ENCODE results near the gene AIP. TPM values are rescaled to one million over a fixed set of nuclear protein-coding genes. Genes with fewer than 3 reads are reported as not detected.

Gene AIP
- total and polyA plus RNA-seq, 9 of the 15 experiments (the other 6 are each of a cell fraction or from before 2014, with no cell fraction given): 5.2 to 92.5 (median 52.7) TPM

Small RNAs within 50 kb of the gene (microRNA-seq; reads per million reads assigned to microRNA genes)
- gene MIR6752 (ENCODE audit: borderline microRNAs expressed): not detected

Small RNAs within 50 kb of the gene (small RNA-seq; reads per million reads assigned to genes)
- gene MIR6752: not detected

Other genes with a start within 250 kb of the AIP start
Only the 7 nearest of the 24 such genes appear.
- 120 and 167 TPM in 2 replicates for gene CORO1B, start 39.5 kb upstream of the AIP start, total RNA-seq (2014; rRNA removed)
- 5.2 and 14.6 TPM in 2 replicates for gene CORO1B, start 39.5 kb upstream of the AIP start, total RNA-seq (2014; rRNA removed; fragmentation: Illumina TruSeq; extraction: Trizol)
- 73.6 and 73.9 TPM in 2 replicates for gene CORO1B, start 39.5 kb upstream of the AIP start, total RNA-seq (2015; rRNA removed; fragmentation: Illumina TruSeq; extraction: Trizol)
- 98.1 and 107 TPM in 2 replicates for gene CORO1B, start 39.5 kb upstream of the AIP start, total RNA-seq (2021)
- gene CORO1B, start 39.5 kb upstream of the AIP start, polyA plus RNA-seq (2011; rRNA removed): 45.1 and 84.3 TPM in 2 replicates
- 66.3 and 93.6 TPM in 2 replicates for gene CORO1B, start 39.5 kb upstream of the AIP start, polyA plus RNA-seq (2014; fragmentation: Illumina TruSeq; extraction: Trizol)
- 1 to 10 TPM in 1 of 2 experiments, under 1 TPM in 1; 0.23 to 1.0 TPM for gene CORO1B, start 39.5 kb upstream of the AIP start, polyA plus RNA-seq (2014; fragmentation: Nextera tagmentation; extraction: Ambion mirVana)
- 87.8 and 98.1 TPM in 2 replicates for gene CORO1B, start 39.5 kb upstream of the AIP start, polyA plus RNA-seq (2014; rRNA removed)
- gene GPR152, start 30.3 kb upstream of the AIP start, total RNA-seq (2014; rRNA removed): not detected in 2 replicates
- not detected in 2 replicates for gene GPR152, start 30.3 kb upstream of the AIP start, total RNA-seq (2014; rRNA removed; fragmentation: Illumina TruSeq; extraction: Trizol)
- gene GPR152, start 30.3 kb upstream of the AIP start, total RNA-seq (2015; rRNA removed; fragmentation: Illumina TruSeq; extraction: Trizol): not detected in 2 replicates
- gene GPR152, start 30.3 kb upstream of the AIP start, total RNA-seq (2021): not detected in 2 replicates
- gene GPR152, start 30.3 kb upstream of the AIP start, polyA plus RNA-seq (2011; rRNA removed): not detected in 2 replicates
- gene GPR152, start 30.3 kb upstream of the AIP start, polyA plus RNA-seq (2014; fragmentation: Illumina TruSeq; extraction: Trizol): not detected in 2 replicates
- gene GPR152, start 30.3 kb upstream of the AIP start, polyA plus RNA-seq (2014; fragmentation: Nextera tagmentation; extraction: Ambion mirVana): not detected
- not detected in 2 replicates for gene GPR152, start 30.3 kb upstream of the AIP start, polyA plus RNA-seq (2014; rRNA removed)
- gene CABP4, start 27.7 kb upstream of the AIP start, total RNA-seq (2014; rRNA removed): not detected in 2 replicates
- gene CABP4, start 27.7 kb upstream of the AIP start, total RNA-seq (2014; rRNA removed; fragmentation: Illumina TruSeq; extraction: Trizol): not detected in 2 replicates
- gene CABP4, start 27.7 kb upstream of the AIP start, total RNA-seq (2015; rRNA removed; fragmentation: Illumina TruSeq; extraction: Trizol): 0.11 TPM in 1 of 2 replicates, not detected in the other
- gene CABP4, start 27.7 kb upstream of the AIP start, total RNA-seq (2021): not detected in 2 replicates
- 0.08 TPM in 1 of 2 replicates, not detected in the other for gene CABP4, start 27.7 kb upstream of the AIP start, polyA plus RNA-seq (2011; rRNA removed)
- not detected in 2 replicates for gene CABP4, start 27.7 kb upstream of the AIP start, polyA plus RNA-seq (2014; fragmentation: Illumina TruSeq; extraction: Trizol)
- not detected for gene CABP4, start 27.7 kb upstream of the AIP start, polyA plus RNA-seq (2014; fragmentation: Nextera tagmentation; extraction: Ambion mirVana)
- gene CABP4, start 27.7 kb upstream of the AIP start, polyA plus RNA-seq (2014; rRNA removed): not detected in 2 replicates
- gene TMEM134, start 13.8 kb upstream of the AIP start, total RNA-seq (2014; rRNA removed): 10.7 and 23.4 TPM in 2 replicates
- 1.3 and 1.5 TPM in 2 replicates for gene TMEM134, start 13.8 kb upstream of the AIP start, total RNA-seq (2014; rRNA removed; fragmentation: Illumina TruSeq; extraction: Trizol)
- 10.3 and 10.7 TPM in 2 replicates for gene TMEM134, start 13.8 kb upstream of the AIP start, total RNA-seq (2015; rRNA removed; fragmentation: Illumina TruSeq; extraction: Trizol)
- gene TMEM134, start 13.8 kb upstream of the AIP start, total RNA-seq (2021): 19.2 and 19.3 TPM in 2 replicates
- 17.5 and 26.2 TPM in 2 replicates for gene TMEM134, start 13.8 kb upstream of the AIP start, polyA plus RNA-seq (2011; rRNA removed)
- 6.3 and 11.1 TPM in 2 replicates for gene TMEM134, start 13.8 kb upstream of the AIP start, polyA plus RNA-seq (2014; fragmentation: Illumina TruSeq; extraction: Trizol)
- gene TMEM134, start 13.8 kb upstream of the AIP start, polyA plus RNA-seq (2014; fragmentation: Nextera tagmentation; extraction: Ambion mirVana): 1 to 10 TPM in 1 of 2 experiments, under 1 TPM in 1; 0.63 to 1.4 TPM
- 48.4 and 58.9 TPM in 2 replicates for gene TMEM134, start 13.8 kb upstream of the AIP start, polyA plus RNA-seq (2014; rRNA removed)
- 33.6 and 47.6 TPM in 2 replicates for gene PITPNM1, start 22.3 kb downstream of the AIP start, total RNA-seq (2014; rRNA removed)
- 9.3 and 11.2 TPM in 2 replicates for gene PITPNM1, start 22.3 kb downstream of the AIP start, total RNA-seq (2014; rRNA removed; fragmentation: Illumina TruSeq; extraction: Trizol)
- gene PITPNM1, start 22.3 kb downstream of the AIP start, total RNA-seq (2015; rRNA removed; fragmentation: Illumina TruSeq; extraction: Trizol): 17.4 and 17.7 TPM in 2 replicates
- gene PITPNM1, start 22.3 kb downstream of the AIP start, total RNA-seq (2021): 50.2 and 53.7 TPM in 2 replicates
- 14.7 and 18.8 TPM in 2 replicates for gene PITPNM1, start 22.3 kb downstream of the AIP start, polyA plus RNA-seq (2011; rRNA removed)
- gene PITPNM1, start 22.3 kb downstream of the AIP start, polyA plus RNA-seq (2014; fragmentation: Illumina TruSeq; extraction: Trizol): 16.0 and 24.4 TPM in 2 replicates
- under 1 TPM; 0.11 to 0.25 TPM for gene PITPNM1, start 22.3 kb downstream of the AIP start, polyA plus RNA-seq (2014; fragmentation: Nextera tagmentation; extraction: Ambion mirVana)
- gene PITPNM1, start 22.3 kb downstream of the AIP start, polyA plus RNA-seq (2014; rRNA removed): 35.0 and 42.3 TPM in 2 replicates
- 34.6 and 53.3 TPM in 2 replicates for gene CDK2AP2, start 25.1 kb downstream of the AIP start, total RNA-seq (2014; rRNA removed)
- gene CDK2AP2, start 25.1 kb downstream of the AIP start, total RNA-seq (2014; rRNA removed; fragmentation: Illumina TruSeq; extraction: Trizol): 5.4 and 7.5 TPM in 2 replicates
- gene CDK2AP2, start 25.1 kb downstream of the AIP start, total RNA-seq (2015; rRNA removed; fragmentation: Illumina TruSeq; extraction: Trizol): 21.7 and 22.1 TPM in 2 replicates
- gene CDK2AP2, start 25.1 kb downstream of the AIP start, total RNA-seq (2021): 47.4 and 50.2 TPM in 2 replicates
- 11.4 and 28.8 TPM in 2 replicates for gene CDK2AP2, start 25.1 kb downstream of the AIP start, polyA plus RNA-seq (2011; rRNA removed)
- 41.5 and 56.9 TPM in 2 replicates for gene CDK2AP2, start 25.1 kb downstream of the AIP start, polyA plus RNA-seq (2014; fragmentation: Illumina TruSeq; extraction: Trizol)
- 1 to 10 TPM; 4.4 to 8.4 TPM for gene CDK2AP2, start 25.1 kb downstream of the AIP start, polyA plus RNA-seq (2014; fragmentation: Nextera tagmentation; extraction: Ambion mirVana)
- gene CDK2AP2, start 25.1 kb downstream of the AIP start, polyA plus RNA-seq (2014; rRNA removed): 34.6 and 37.1 TPM in 2 replicates
- gene CABP2, start 40.4 kb downstream of the AIP start, total RNA-seq (2014; rRNA removed): not detected in 2 replicates
- gene CABP2, start 40.4 kb downstream of the AIP start, total RNA-seq (2014; rRNA removed; fragmentation: Illumina TruSeq; extraction: Trizol): not detected in 2 replicates
- not detected in 2 replicates for gene CABP2, start 40.4 kb downstream of the AIP start, total RNA-seq (2015; rRNA removed; fragmentation: Illumina TruSeq; extraction: Trizol)
- not detected in 2 replicates for gene CABP2, start 40.4 kb downstream of the AIP start, total RNA-seq (2021)
- gene CABP2, start 40.4 kb downstream of the AIP start, polyA plus RNA-seq (2011; rRNA removed): not detected in 2 replicates
- not detected in 2 replicates for gene CABP2, start 40.4 kb downstream of the AIP start, polyA plus RNA-seq (2014; fragmentation: Illumina TruSeq; extraction: Trizol)
- gene CABP2, start 40.4 kb downstream of the AIP start, polyA plus RNA-seq (2014; fragmentation: Nextera tagmentation; extraction: Ambion mirVana): not detected
- gene CABP2, start 40.4 kb downstream of the AIP start, polyA plus RNA-seq (2014; rRNA removed): not detected in 2 replicates

Data from K562 (cell line).